T-helper 2 cell treated with Interferon-gamma antibody and Interleukin-4, amounts not matched to agents 100 ng/mL and 5 ng/mL, for 36 hours (primary cell): Measurements from ENCODE around the gene TMCO4. TPM values are rescaled to one million over a fixed set of nuclear protein-coding genes. Genes with fewer than 3 reads are reported as not detected.
"Not testable (repeated sequence)": the region's sequence is repeated elsewhere in the genome, so short reads cannot be mapped to it uniquely, and the experiment has no call there.

Experiments
- intact Hi-C: fragments of 100-400 bp; cut with micrococcal nuclease; formaldehyde crosslinking; loops from one replicate; pipeline ENCODE4 v1.15.1; 2023
- total RNA-seq: library from RNA; stranded (reverse); gene quantifications from 2 replicates; pipeline ENCODE4 v1.2.3, GENCODE V29; 2022

The TMCO4 gene
- total RNA-seq, 1 donor from 2014 or later: 14.7 TPM

GRCh38 chr1:19644395-19644680, 155.4 kb downstream of the TMCO4 start:
- intact Hi-C loops: loop anchor here (1.0 kb wide), 1 partner anchor 47 kb away; no protein-coding TSS in a partner anchor

GRCh38 chr1:19643602-19644394, 155.9 kb downstream of the TMCO4 start, which contains the start of gene NBL1:
TSS of gene NBL1 (plus strand) at chr1:19644311. CDS start at chr1:19655031, 10,720 bp downstream.
- intact Hi-C loops: loop anchor here (1.0 kb wide), 1 partner anchor 46 kb away; no protein-coding TSS in a partner anchor

GRCh38 chr1:19643121-19643520, 156.6 kb downstream of the TMCO4 start:
- intact Hi-C loops: no loop called here

- intact Hi-C loops: no loop called here
These were observed 159.1 kb downstream of the TMCO4 start for GRCh38 chr1:19640363-19641316.

- intact Hi-C loops: no loop called here
These were observed 159.7 kb downstream of the TMCO4 start for GRCh38 chr1:19639999-19640362.

GRCh38 chr1:19639228-19639627, 160.5 kb downstream of the TMCO4 start:
- intact Hi-C loops: not testable (repeated sequence)

- intact Hi-C loops: no loop called here
These were observed 162.1 kb downstream of the TMCO4 start for GRCh38 chr1:19637606-19638005.

GRCh38 chr1:19636749-19637148, 163.0 kb downstream of the TMCO4 start:
- intact Hi-C loops: not testable (repeated sequence)

GRCh38 chr1:19636065-19636464, 163.7 kb downstream of the TMCO4 start:
- intact Hi-C loops: no loop called here

GRCh38 chr1:19635646-19636045, 164.1 kb downstream of the TMCO4 start:
- intact Hi-C loops: no loop called here

- intact Hi-C loops: not testable (repeated sequence)
These were observed 164.7 kb downstream of the TMCO4 start for GRCh38 chr1:19635064-19635463.

GRCh38 chr1:19633106-19633505, 166.6 kb downstream of the TMCO4 start:
- intact Hi-C loops: no loop called here

Other genes starting within 250 kb of the TMCO4 start
- gene NBL1, start 155.6 kb downstream of the TMCO4 start, total RNA-seq: 25.8 and 27.6 TPM in 2 replicates
- not detected in 2 replicates for gene HTR6, start 135.0 kb downstream of the TMCO4 start, total RNA-seq
- not detected in 2 replicates for gene RNF186, start 15.4 kb upstream of the TMCO4 start, total RNA-seq
- gene OTUD3, start 82.5 kb upstream of the TMCO4 start, total RNA-seq: 12.5 and 14.2 TPM in 2 replicates
- not detected in 2 replicates for gene PLA2G2E, start 123.7 kb upstream of the TMCO4 start, total RNA-seq
- gene PLA2G2A, start 179.7 kb upstream of the TMCO4 start, total RNA-seq: not detected in 2 replicates